Prostate gland (tissue), 2 donors: ENCODE results near the gene CD27. TPM values are rescaled to one million over a fixed set of nuclear protein-coding genes. Genes with fewer than 3 reads are reported as not detected.

Source experiments
- DNase-seq: peaks from one replicate; pipeline ENCODE4 v3.0.0-alpha.2; 2019; ENCODE audit warnings: low spot score
- H3K27ac ChIP-seq, 2 donors: fragments of 200-600 bp; sonication (generic); 2 replicates each; pipeline ENCODE4 v1.5.1; 2017 to 2019
- H3K27me3 ChIP-seq: fragments of 200-600 bp; sonication (generic); replicated peaks from 2 replicates; pipeline ENCODE4 v1.5.1; 2019; ENCODE audit not compliant: insufficient read depth
- H3K36me3 ChIP-seq, 2 donors: fragments of 200-600 bp; sonication (generic); 1 replicate in 1 of 2; 2 replicates in 1 of 2; pipeline versions ENCODE4 v1.5.1 to v1.8.1; 2017 to 2019
- H3K4me1 ChIP-seq: fragments of 200-600 bp; sonication (generic); replicated peaks from 2 replicates; pipeline ENCODE4 v1.5.1; 2019
- H3K4me3 ChIP-seq, 2 donors: fragments of 200-600 bp; sonication (generic); 2 replicates each; pipeline ENCODE4 v1.5.1; 2017 to 2019
- H3K9me3 ChIP-seq: fragments of 200-600 bp; sonication (generic); 2 replicates; pipeline ENCODE4 v1.5.1; 2017
- POLR2A ChIP-seq: fragments of 450-650 bp; IDR thresholded peaks from one replicate; pipeline ENCODE4 v1.6.1; 2016; ENCODE audit warnings: antibody characterized with exemption, mild to moderate bottlenecking
- POLR2AphosphoS5 ChIP-seq: sonication (generic); formaldehyde crosslinking; IDR thresholded peaks from one replicate; pipeline ENCODE4 v1.6.1; 2017; ENCODE audit warnings: antibody characterized with exemption
- WGBS: methylation state at CpG from one replicate; pipeline ENCODE4 v1.1.5; 2018; 5-methylcytosine and 5-hydroxymethylcytosine counted together
- intact Hi-C: fragments of 100-400 bp; cut with DNase I; formaldehyde crosslinking; loops from one replicate; pipeline ENCODE4 v1.14.2; 2022
- total RNA-seq, 2 donors: library from RNA; depleted of rRNA; stranded (reverse); fragments of >200 nt; gene quantifications; one replicate each; pipeline ENCODE4 v1.1.0, GENCODE V29; 2016
- TF ChIP-seq, protein P1 (sequence below), 4 experiments: fragments of 200-600 bp in 2 of 4; fragments of 450-650 bp in 2 of 4; sonication (generic) in 2 of 4; IDR thresholded peaks; 1 replicate in 3 of 4; 2 replicates in 1 of 4; pipeline ENCODE4 v1.5.1; 2016 to 2019; ENCODE audit warnings: antibody characterized with exemption in 4 of 4, mild to moderate bottlenecking in 2 of 4, moderate library complexity in 2 of 4

CD27 gene
- total RNA-seq, 2 donors from 2014 or later: 1.5 to 2.5 TPM

DNA sequence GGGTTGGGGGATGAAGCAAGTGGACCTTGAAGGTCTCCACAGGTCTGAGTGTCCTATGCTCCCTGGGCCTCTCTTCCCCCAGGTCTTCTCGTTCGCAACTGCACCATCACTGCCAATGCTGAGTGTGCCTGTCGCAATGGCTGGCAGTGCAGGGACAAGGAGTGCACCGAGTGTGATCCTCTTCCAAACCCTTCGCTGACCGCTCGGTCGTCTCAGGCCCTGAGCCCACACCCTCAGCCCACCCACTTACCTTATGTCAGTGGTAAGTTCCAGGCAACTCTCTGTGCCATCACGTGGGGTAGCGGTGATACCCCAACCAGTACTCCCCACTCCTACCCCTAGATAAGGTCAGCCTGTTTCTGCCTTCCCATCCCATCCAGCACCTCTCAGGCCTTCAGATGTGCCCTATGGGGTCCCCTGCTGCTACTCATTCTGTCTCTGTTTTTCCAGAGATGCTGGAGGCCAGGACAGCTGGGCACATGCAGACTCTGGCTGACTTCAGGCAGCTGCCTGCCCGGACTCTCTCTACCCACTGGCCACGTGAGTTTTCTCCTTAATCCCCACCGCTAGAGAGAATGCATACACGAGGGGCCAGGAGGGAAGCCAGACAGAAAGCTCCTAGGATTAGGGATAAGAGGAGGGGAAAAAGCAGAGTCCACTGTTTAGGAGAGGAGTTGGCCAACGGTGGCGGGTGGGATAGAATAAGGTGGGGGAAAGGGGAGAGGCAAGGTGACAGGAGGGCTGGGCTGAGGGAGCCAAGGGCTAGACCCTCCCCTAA lies 5.5 kb downstream of the CD27 start:
- Histone ChIP-seq H3K36me3 (no peaks in the 10 kb centered on the region), H3K27ac (peak overlapping the region; percentile 96 to 99), H3K27me3 (no peaks in the 10 kb centered on the region), H3K4me1 (peaks cover 20% of the 10 kb centered on the region), H3K9me3 (no peaks in the 10 kb centered on the region), H3K4me3 (peak overlapping the region; percentile 63)
- WGBS: 53% methylated on average over 16 of the region's 16 CpGs
- intact Hi-C loops: loop anchor here (5.0 kb wide), 1 partner anchor 42 kb away; the partner anchor contains the start of genes MRPL51 and NCAPD2
- no peak for DNase-seq
- no peak for TF ChIP-seq POLR2AphosphoS5
- TF ChIP-seq, protein P1, sequence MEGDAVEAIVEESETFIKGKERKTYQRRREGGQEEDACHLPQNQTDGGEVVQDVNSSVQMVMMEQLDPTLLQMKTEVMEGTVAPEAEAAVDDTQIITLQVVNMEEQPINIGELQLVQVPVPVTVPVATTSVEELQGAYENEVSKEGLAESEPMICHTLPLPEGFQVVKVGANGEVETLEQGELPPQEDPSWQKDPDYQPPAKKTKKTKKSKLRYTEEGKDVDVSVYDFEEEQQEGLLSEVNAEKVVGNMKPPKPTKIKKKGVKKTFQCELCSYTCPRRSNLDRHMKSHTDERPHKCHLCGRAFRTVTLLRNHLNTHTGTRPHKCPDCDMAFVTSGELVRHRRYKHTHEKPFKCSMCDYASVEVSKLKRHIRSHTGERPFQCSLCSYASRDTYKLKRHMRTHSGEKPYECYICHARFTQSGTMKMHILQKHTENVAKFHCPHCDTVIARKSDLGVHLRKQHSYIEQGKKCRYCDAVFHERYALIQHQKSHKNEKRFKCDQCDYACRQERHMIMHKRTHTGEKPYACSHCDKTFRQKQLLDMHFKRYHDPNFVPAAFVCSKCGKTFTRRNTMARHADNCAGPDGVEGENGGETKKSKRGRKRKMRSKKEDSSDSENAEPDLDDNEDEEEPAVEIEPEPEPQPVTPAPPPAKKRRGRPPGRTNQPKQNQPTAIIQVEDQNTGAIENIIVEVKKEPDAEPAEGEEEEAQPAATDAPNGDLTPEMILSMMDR (IDR thresholded peaks at IDR 0.05): no peak
- no peak for TF ChIP-seq POLR2A

GRCh38 chr12:6450869-6451347 lies 6.2 kb downstream of the CD27 start:
- DNase-seq: no peak
- intact Hi-C loops: loop anchor here (5.0 kb wide), 1 partner anchor 41 kb away; the partner anchor contains the start of genes MRPL51 and NCAPD2
- no peak for TF ChIP-seq POLR2AphosphoS5
- WGBS: 2% methylated on average over 11 of the region's 11 CpGs
- no peaks in the 10 kb centered on the region for H3K9me3 ChIP-seq
- H3K27me3 ChIP-seq: no peaks in the 10 kb centered on the region
- peak overlapping the region; percentile 63 for H3K4me3 ChIP-seq
- no peaks in the 10 kb centered on the region for H3K36me3 ChIP-seq
- H3K4me1 ChIP-seq: peaks cover 20% of the 10 kb centered on the region
- H3K27ac ChIP-seq: peak overlapping the region; percentile 96 to 99

DNA sequence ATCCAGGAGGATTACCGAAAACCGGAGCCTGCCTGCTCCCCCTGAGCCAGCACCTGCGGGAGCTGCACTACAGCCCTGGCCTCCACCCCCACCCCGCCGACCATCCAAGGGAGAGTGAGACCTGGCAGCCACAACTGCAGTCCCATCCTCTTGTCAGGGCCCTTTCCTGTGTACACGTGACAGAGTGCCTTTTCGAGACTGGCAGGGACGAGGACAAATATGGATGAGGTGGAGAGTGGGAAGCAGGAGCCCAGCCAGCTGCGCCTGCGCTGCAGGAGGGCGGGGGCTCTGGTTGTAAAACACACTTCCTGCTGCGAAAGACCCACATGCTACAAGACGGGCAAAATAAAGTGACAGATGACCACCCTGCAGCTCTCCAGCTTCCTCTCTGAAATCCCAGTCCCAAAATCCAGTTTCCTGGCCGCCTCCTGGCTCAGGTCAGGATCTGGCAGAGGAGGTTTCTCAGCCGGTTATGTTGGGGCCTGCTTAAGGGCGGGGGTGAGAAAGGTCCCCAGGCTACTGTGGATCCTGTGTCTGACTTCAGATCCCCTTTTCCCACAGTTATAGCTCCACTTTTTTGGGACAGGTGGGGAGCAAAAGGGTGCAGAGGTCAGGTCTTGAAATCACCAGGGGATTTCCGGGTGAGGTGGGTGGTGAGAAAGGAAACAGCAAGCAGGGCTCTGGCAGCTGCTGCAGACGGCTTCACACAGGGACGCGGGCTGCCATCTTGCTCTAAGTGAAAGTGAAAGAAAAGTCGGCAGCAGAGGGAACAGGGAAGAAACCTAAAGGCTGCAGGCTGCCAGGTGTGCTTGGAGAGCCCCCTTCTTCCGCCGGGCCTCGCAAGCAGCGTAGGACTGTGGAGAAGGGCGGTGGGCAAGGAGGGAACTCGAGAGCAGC lies 6.8 kb downstream of the CD27 start, which contains the start of gene TAPBPL:
TSS of gene TAPBPL (plus strand) at position 695 of the 897 bp plus-strand sequence. CDS start 207 bp downstream, outside the sequence.
- 0% methylated on average over 27 of the region's 27 CpGs for WGBS
- peak within 1 kb of the TSS; percentile 96 to 99 for H3K27ac ChIP-seq
- H3K27me3 ChIP-seq: no peaks in the 10 kb centered on the region
- TF ChIP-seq POLR2A (peak; percentile 59), POLR2AphosphoS5 (peak; percentile 93)
- TF ChIP-seq, protein P1 (IDR thresholded peaks at IDR 0.05): peak in 1 of 4 experiments; percentile 2
- intact Hi-C loops: loop anchor here (2.0 to 5.0 kb wide), 2 partner anchors 41 to 69 kb away; partner anchors contain the start of genes MRPL51 and NCAPD2
- H3K36me3 ChIP-seq: no peaks in the 10 kb centered on the region
- no peaks in the 10 kb centered on the region for H3K9me3 ChIP-seq
- peak; percentile 87 for DNase-seq
- peak within 1 kb of the TSS; percentile 63 for H3K4me3 ChIP-seq
- peaks cover 20% of the 10 kb centered on the region for H3K4me1 ChIP-seq

- peaks cover 20% of the 10 kb centered on the region for H3K4me1 ChIP-seq
- 6% methylated on average over 9 of the region's 9 CpGs for WGBS
- peak; percentile 52 for DNase-seq
- H3K9me3 ChIP-seq: no peaks in the 10 kb centered on the region
- no peaks in the 10 kb centered on the region for H3K27me3 ChIP-seq
- peak overlapping the region; percentile 63 for H3K4me3 ChIP-seq
- intact Hi-C loops: loop anchor here (2.0 to 5.0 kb wide), 2 partner anchors 40 to 70 kb away; partner anchors contain the start of genes MRPL51 and NCAPD2
- no peaks in the 10 kb centered on the region for H3K36me3 ChIP-seq
- TF ChIP-seq, protein P1 (IDR thresholded peaks at IDR 0.05): no peak
- peak overlapping the region; percentile 96 to 99 for H3K27ac ChIP-seq
Observed at GRCh38 chr12:6452245-6452943, 7.6 kb downstream of the CD27 start.
